Measurements from ENCODE around the gene SNRNP48.

DNA sequence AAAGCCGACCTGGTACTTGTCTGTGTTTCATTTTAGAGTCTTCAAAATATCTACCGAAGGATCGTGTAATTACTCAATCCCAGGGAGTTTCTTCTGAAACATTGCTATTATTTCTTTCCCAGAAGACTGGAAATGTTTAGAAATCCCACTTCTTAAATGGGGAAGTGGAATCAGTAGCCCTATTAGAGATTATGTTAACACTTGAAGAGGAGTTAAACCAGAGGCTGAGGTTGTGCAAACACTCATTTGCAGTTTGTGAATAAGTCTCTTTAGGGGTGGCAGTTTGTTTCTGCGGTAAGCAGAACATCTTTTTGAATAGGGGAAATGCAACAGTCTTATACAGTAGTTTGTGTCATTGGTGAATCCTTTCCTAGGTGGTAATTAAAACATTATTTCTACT, 27.2 kb upstream of the SNRNP48 start:
- TF ChIP-seq, protein P1, sequence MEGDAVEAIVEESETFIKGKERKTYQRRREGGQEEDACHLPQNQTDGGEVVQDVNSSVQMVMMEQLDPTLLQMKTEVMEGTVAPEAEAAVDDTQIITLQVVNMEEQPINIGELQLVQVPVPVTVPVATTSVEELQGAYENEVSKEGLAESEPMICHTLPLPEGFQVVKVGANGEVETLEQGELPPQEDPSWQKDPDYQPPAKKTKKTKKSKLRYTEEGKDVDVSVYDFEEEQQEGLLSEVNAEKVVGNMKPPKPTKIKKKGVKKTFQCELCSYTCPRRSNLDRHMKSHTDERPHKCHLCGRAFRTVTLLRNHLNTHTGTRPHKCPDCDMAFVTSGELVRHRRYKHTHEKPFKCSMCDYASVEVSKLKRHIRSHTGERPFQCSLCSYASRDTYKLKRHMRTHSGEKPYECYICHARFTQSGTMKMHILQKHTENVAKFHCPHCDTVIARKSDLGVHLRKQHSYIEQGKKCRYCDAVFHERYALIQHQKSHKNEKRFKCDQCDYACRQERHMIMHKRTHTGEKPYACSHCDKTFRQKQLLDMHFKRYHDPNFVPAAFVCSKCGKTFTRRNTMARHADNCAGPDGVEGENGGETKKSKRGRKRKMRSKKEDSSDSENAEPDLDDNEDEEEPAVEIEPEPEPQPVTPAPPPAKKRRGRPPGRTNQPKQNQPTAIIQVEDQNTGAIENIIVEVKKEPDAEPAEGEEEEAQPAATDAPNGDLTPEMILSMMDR (IDR thresholded peaks at IDR 0.05): no peak
- TF ChIP-seq POLR2A (IDR thresholded peaks at IDR 0.05): no peak
